AG04450 (cell line): ENCODE results near the gene PEX3. TPM values are rescaled to one million over a fixed set of nuclear protein-coding genes. Genes with fewer than 3 reads are reported as not detected.

Source experiments
- CTCF ChIA-PET: fragments of 300-600, 350-600 bp; formaldehyde crosslinking; extraction: SDS; loops from one replicate; lab custom pipeline; 2022; ENCODE audit warnings: antibody characterized with exemption, inconsistent platforms; lab: Charles Lee
- POLR2A ChIA-PET: fragments of 350-600 bp; formaldehyde crosslinking; extraction: SDS; loops from one replicate; lab custom pipeline; 2021; ENCODE audit warnings: antibody characterized with exemption, inconsistent platforms; lab: Yijun Ruan, JAX
- DNase-seq: peaks from one replicate; pipeline ENCODE4 v3.0.0-alpha.2; 2011; ENCODE audit warnings: low read depth, low spot score
- H3K27ac ChIP-seq: one replicate; pipeline ENCODE4 v1.5.1; 2012; ENCODE audit warnings: low read depth, low read length, control low read depth
- H3K27me3 ChIP-seq: one replicate; pipeline ENCODE4 v1.6.0; 2012; ENCODE audit warnings: low read length; ENCODE audit not compliant: control insufficient read depth, insufficient read depth
- H3K4me3 ChIP-seq: 2 replicates; pipeline ENCODE4 v1.5.1; 2011; ENCODE audit warnings: mild to moderate bottlenecking, low read depth, low read length, control low read depth
- H3K9me3 ChIP-seq: 2 replicates; pipeline ENCODE4 v1.5.1; 2012; ENCODE audit warnings: low read length; ENCODE audit not compliant: control insufficient read depth, insufficient read depth
- polyA plus RNA-seq: library from polyadenylated mRNA; depleted of rRNA; stranded (reverse); fragments of >200 nt; gene quantifications from 2 replicates; pipeline ENCODE4 v1.2.3, GENCODE V29; 2011
- TF ChIP-seq, protein P1 (sequence below): IDR thresholded peaks from 2 replicates; pipeline ENCODE4 v1.5.1; 2011; ENCODE audit warnings: low read depth, low read length, control low read depth, inconsistent platforms

The PEX3 gene
- polyA plus RNA-seq, 1 experiment = 30.9 TPM

DNA sequence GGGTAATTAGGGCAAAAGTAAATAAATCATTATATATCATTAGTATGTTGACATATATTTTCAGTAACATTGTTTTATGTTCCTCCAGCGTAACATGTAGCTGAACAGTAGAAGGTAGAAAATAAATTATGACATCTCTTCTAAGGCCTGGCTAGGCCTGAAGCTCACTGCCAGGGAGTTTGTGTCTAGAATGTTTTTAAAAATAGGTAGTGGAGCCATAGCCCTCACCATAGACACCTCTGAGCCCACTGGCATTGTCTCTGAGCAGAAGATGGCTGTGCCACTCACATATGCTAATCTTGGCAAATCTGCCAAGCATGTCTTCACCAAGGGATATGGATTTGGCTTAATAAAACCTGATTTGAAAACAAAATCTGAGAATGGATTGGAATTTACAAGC, 39.6 kb downstream of the PEX3 start:
- no peaks in the 10 kb centered on the region for H3K27me3 ChIP-seq
- DNase-seq = no peak
- no peak overlapping the region for H3K27ac ChIP-seq
- no peaks in the 10 kb centered on the region for H3K9me3 ChIP-seq
- POLR2A ChIA-PET = no interaction called here
- CTCF ChIA-PET = interaction anchor here (0.9 kb wide), 1 partner anchor 523 kb away, joined by 3 read pairs; no protein-coding TSS in a partner anchor
- TF ChIP-seq, protein P1, sequence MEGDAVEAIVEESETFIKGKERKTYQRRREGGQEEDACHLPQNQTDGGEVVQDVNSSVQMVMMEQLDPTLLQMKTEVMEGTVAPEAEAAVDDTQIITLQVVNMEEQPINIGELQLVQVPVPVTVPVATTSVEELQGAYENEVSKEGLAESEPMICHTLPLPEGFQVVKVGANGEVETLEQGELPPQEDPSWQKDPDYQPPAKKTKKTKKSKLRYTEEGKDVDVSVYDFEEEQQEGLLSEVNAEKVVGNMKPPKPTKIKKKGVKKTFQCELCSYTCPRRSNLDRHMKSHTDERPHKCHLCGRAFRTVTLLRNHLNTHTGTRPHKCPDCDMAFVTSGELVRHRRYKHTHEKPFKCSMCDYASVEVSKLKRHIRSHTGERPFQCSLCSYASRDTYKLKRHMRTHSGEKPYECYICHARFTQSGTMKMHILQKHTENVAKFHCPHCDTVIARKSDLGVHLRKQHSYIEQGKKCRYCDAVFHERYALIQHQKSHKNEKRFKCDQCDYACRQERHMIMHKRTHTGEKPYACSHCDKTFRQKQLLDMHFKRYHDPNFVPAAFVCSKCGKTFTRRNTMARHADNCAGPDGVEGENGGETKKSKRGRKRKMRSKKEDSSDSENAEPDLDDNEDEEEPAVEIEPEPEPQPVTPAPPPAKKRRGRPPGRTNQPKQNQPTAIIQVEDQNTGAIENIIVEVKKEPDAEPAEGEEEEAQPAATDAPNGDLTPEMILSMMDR = no peak
- H3K4me3 ChIP-seq = no peak overlapping the region

DNA sequence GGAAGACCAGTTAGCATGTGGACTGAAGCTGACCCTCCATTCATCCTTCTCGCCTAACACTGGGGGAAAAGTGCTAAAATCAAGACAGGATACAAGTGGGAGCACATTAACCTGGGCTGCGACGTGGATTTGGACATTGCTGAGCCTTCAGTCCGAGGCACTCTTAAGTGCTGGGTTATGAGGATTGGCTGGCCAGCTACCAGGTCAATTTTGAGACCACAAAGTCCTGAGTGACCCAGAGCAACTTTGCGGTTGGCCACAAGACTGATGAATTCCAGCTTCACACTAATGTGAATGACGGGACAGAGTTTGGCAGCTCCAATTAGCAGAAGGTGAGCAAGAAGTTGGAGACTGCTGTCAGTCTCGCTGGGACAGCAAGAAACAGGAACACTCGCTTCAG, 40.2 kb downstream of the PEX3 start:
- CTCF ChIA-PET = no interaction called here
- H3K27me3 ChIP-seq = no peaks in the 10 kb centered on the region
- no peaks in the 10 kb centered on the region for H3K9me3 ChIP-seq
- POLR2A ChIA-PET = no interaction called here
- TF ChIP-seq, protein P1 = no peak
- no peak for DNase-seq
- H3K4me3 ChIP-seq = no peak overlapping the region
- H3K27ac ChIP-seq = no peak overlapping the region

DNA sequence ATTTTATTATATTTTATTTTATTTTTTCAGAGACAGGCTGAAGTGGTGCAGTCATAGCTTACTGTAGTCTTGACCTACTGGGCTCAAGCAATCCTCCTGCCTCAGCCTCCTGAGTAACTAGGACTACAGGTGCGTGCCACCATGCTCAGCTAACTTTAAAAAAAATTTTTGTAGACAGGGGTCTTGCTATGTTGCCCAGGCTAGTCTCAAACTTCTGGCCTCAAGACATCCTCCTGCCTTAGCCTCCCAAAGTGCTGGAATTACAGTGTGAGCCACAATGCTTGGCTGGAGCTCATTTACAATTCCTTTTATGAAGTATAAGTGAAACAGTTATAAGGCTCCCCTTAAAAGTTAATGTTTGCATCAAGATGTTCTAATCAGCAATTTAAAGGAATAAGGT, 46.4 kb downstream of the PEX3 start:
- DNase-seq = no peak
- H3K27ac ChIP-seq = no peak overlapping the region
- no peaks in the 10 kb centered on the region for H3K9me3 ChIP-seq
- ChIA-PET CTCF (no interaction called here), POLR2A (no interaction called here)
- TF ChIP-seq, protein P1 = no peak
- H3K27me3 ChIP-seq = no peaks in the 10 kb centered on the region
- H3K4me3 ChIP-seq = no peak overlapping the region

DNA sequence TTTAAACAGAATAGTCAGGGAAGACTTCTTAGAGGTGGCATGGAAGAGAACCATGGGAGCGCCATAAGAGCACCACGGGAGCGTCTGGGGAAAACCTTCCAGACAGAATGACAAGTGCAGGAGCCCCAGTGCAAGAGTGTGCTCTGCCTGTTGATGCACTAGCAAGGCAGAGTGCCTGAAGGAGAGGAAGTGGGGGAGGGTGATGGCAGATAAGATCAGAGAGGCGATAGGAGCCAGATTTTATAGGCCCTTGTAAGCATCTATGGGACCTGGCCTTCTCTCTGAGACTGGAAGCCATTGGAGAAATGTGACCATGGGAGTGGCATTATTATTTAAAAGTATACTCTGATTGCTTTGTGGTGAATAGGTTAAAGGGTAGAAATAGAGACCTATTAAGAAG, 47.8 kb downstream of the PEX3 start:
- no peak overlapping the region for H3K27ac ChIP-seq
- TF ChIP-seq, protein P1 = no peak
- CTCF ChIA-PET = interaction anchor here (0.6 kb wide), 2 partner anchors 30 to 73 kb away, joined by 3 to 5 read pairs; no protein-coding TSS in a partner anchor
- no peaks in the 10 kb centered on the region for H3K9me3 ChIP-seq
- POLR2A ChIA-PET = no interaction called here
- DNase-seq = no peak
- no peaks in the 10 kb centered on the region for H3K27me3 ChIP-seq
- H3K4me3 ChIP-seq = no peak overlapping the region

DNA sequence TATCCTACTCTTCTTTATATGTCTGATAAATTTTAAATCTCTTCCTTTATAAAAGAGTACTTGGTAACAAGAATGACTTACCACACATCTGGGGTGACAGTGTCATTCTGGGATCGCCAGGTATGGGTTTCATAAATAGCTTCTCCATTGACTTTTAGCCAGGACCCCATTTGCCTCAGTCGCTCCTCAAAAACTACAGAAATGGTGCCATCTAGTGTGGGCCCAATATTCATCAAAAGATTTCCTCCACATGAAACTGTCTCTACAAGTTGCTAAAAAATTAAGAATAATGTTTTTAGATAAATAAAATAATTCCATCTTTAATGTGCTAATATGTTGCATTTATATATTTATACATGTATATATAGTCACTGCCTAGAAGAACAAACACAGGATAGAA, 51.2 kb downstream of the PEX3 start:
- TF ChIP-seq, protein P1 = no peak

More for the DNA sequence above, 51.2 kb downstream of the PEX3 start:
- no peak overlapping the region for H3K4me3 ChIP-seq
- DNase-seq = no peak
- ChIA-PET CTCF (interaction anchor here (1.4 to 2.4 kb wide), 3 partner anchors 11 to 1027 kb away, joined by 3 to 11 read pairs (median 3); no protein-coding TSS in a partner anchor), POLR2A (no interaction called here)
- H3K27ac ChIP-seq = no peak overlapping the region
- no peaks in the 10 kb centered on the region for H3K27me3 ChIP-seq
- no peaks in the 10 kb centered on the region for H3K9me3 ChIP-seq
